Transverse colon (tissue), 4 donors: ENCODE measurements around the gene APLP1. TPM values are rescaled to one million over a fixed set of nuclear protein-coding genes. Genes with fewer than 3 reads are reported as not detected.

Experiments used
- DNase-seq: peaks from one replicate; pipeline ENCODE4 v3.0.0-alpha.2; 2019
- H3K27ac ChIP-seq, 4 donors: fragments of 200-600 bp; sonication (generic); 2 replicates each; pipeline ENCODE4 v1.5.1; 2016 to 2018; ENCODE audit warnings: inconsistent platforms in 4 of 4
- H3K27me3 ChIP-seq: fragments of 200-600 bp; sonication (generic); 2 replicates; pipeline ENCODE4 v1.5.1; 2017; ENCODE audit warnings: inconsistent platforms
- H3K36me3 ChIP-seq, 4 donors: fragments of 200-600 bp; sonication (generic); 2 replicates each; pipeline ENCODE4 v1.5.1; 2017 to 2019; ENCODE audit warnings: inconsistent platforms in 4 of 4
- H3K4me1 ChIP-seq, 4 donors: fragments of 200-600 bp; sonication (generic); 2 replicates each; pipeline ENCODE4 v1.5.1; 2017 to 2020; ENCODE audit warnings: inconsistent platforms in 4 of 4
- H3K4me3 ChIP-seq, 4 donors: fragments of 200-600 bp; sonication (generic); 1 replicate in 1 of 4; 2 replicates in 3 of 4; pipeline versions ENCODE4 v1.5.1 to v1.6.1; 2017 to 2019; ENCODE audit warnings: inconsistent platforms in 4 of 4
- H3K9me3 ChIP-seq, 2 donors: fragments of 200-600 bp; sonication (generic); 2 replicates each; pipeline ENCODE4 v1.5.1; 2017 to 2019; ENCODE audit warnings: inconsistent platforms in 2 of 2
- CTCF ChIP-seq, 5 experiments: fragments of 200-600 bp in 3 of 5; fragments of 450-650 bp in 2 of 5; sonication (generic) in 3 of 5; IDR thresholded peaks; 1 replicate in 2 of 5; 2 replicates in 3 of 5; pipeline ENCODE4 v1.5.1; 2016 to 2017; ENCODE audit warnings: antibody characterized with exemption in 5 of 5, inconsistent platforms in 3 of 5, mild to moderate bottlenecking in 2 of 5, moderate library complexity in 1 of 5
- EP300 ChIP-seq: sonication (generic); formaldehyde crosslinking; IDR thresholded peaks from one replicate; pipeline ENCODE4 v1.6.1; 2017; ENCODE audit warnings: antibody characterized with exemption, low read depth
- POLR2A ChIP-seq: fragments of 450-650 bp; IDR thresholded peaks from one replicate; pipeline ENCODE4 v1.6.1; 2016; ENCODE audit warnings: antibody characterized with exemption, mild to moderate bottlenecking, moderate library complexity
- POLR2AphosphoS5 ChIP-seq, 3 donors: sonication (generic); formaldehyde crosslinking; IDR thresholded peaks; one replicate each; pipeline ENCODE4 v1.6.1; 2016; ENCODE audit warnings: antibody characterized with exemption in 3 of 3
- WGBS, 2 donors: methylation state at CpG; one replicate each; pipeline ENCODE4 v1.1.5; 2018; ENCODE audit warnings: low coverage in 1 of 2; 5-methylcytosine and 5-hydroxymethylcytosine counted together
- in situ Hi-C, 4 donors: fragments of 200-750 bp; cut with MboI; loops; one replicate each; pipeline versions ENCODE4 v1.15.0 to v1.15.1; 2017; ENCODE audit warnings: low sequenced_read_pairs in 3 of 4, low pct_ligation_motif_present in 1 of 4, low pct_unique_long_range_greater_than_20kb in 1 of 4
- intact Hi-C: fragments of 100-400 bp; cut with DNase I; formaldehyde crosslinking; loops from one replicate; pipeline ENCODE4 v1.15.1; 2023; ENCODE audit warnings: low total_unique reads
- total RNA-seq, 4 donors: library from RNA; depleted of rRNA; stranded (reverse); fragments of >200 nt; gene quantifications; one replicate each; pipeline ENCODE4 v1.1.0, GENCODE V29; 2016

The APLP1 gene
- total RNA-seq, 4 donors from 2014 or later, result 1.00 to 10.5 (median 4.5) TPM

- WGBS, 2 donors, result 90% methylated on average over 13 of the region's 18 CpGs; no CpG with 5 or more reads in 1 of the 2 donors
- Histone ChIP-seq H3K9me3 (no peaks in the 10 kb centered on the region), H3K36me3 (no peaks in the 10 kb centered on the region), H3K4me1 (peaks cover 12 to 17% (median 13%) of the 10 kb centered on the region in 4 donors), H3K27me3 (peaks cover 86% of the 10 kb centered on the region), H3K27ac (no peak overlapping the region), H3K4me3 (no peak overlapping the region)
- DNase-seq, result no peak
- intact Hi-C loops, result no loop called here
- no peak for TF ChIP-seq CTCF (IDR thresholded peaks at IDR 0.05)
- TF ChIP-seq POLR2AphosphoS5 (IDR thresholded peaks at IDR 0.05), result no peak
- TF ChIP-seq POLR2A, result no peak
- no peak for TF ChIP-seq EP300
- in situ Hi-C loops, result no loop called here
Measured at GRCh38 chr19:35848919-35849505, 19.4 kb upstream of the APLP1 start.

- Histone ChIP-seq H3K4me3 (no peak overlapping the region), H3K9me3 (no peaks in the 10 kb centered on the region), H3K27me3 (peaks cover 84% of the 10 kb centered on the region), H3K36me3 (no peaks in the 10 kb centered on the region), H3K27ac (no peak overlapping the region), H3K4me1 (peaks cover 0 to 6% (median 5%) of the 10 kb centered on the region in 4 donors)
- WGBS, 2 donors, result 36 to 56% methylated on average over 2 to 20 of the region's 32 CpGs
- in situ Hi-C loops (no loop called here), intact Hi-C loops (no loop called here)
- TF ChIP-seq POLR2AphosphoS5 (IDR thresholded peaks at IDR 0.05), result no peak
- no peak for TF ChIP-seq POLR2A
- TF ChIP-seq EP300, result no peak
- TF ChIP-seq CTCF (IDR thresholded peaks at IDR 0.05), result no peak
- DNase-seq, result no peak
Measured at GRCh38 chr19:35851213-35852028, 17.0 kb upstream of the APLP1 start.

GRCh38 chr19:35852029-35852780, 16.2 kb upstream of the APLP1 start, which contains the start of gene NPHS1:
NPHS1 (minus strand) TSS chr19:35852504; CDS start chr19:35851837, 667 bp downstream.
- Histone ChIP-seq H3K27me3 (peaks cover 88% of the 10 kb centered on the region), H3K27ac (no peak within 1 kb of the TSS), H3K4me1 (peaks cover 0 to 14% (median 10%) of the 10 kb centered on the region in 4 donors), H3K9me3 (no peaks in the 10 kb centered on the region), H3K4me3 (no peak within 1 kb of the TSS), H3K36me3 (no peaks in the 10 kb centered on the region)
- in situ Hi-C loops, result no loop called here
- TF ChIP-seq POLR2AphosphoS5 (IDR thresholded peaks at IDR 0.05), result no peak
- TF ChIP-seq CTCF (IDR thresholded peaks at IDR 0.05), result no peak
- TF ChIP-seq POLR2A, result no peak
- TF ChIP-seq EP300, result no peak
- WGBS, 2 donors, result 66 to 76% methylated on average over 2 to 9 of the region's 9 CpGs
- DNase-seq, result no peak
- intact Hi-C loops, result no loop called here
